Activated T-cell treated with anti-CD3 and anti-CD28 coated beads, Interleukin-2, amount 50 U/mL, for 72 hours (primary cell): ENCODE results near the gene SMURF1. TPM values are rescaled to one million over a fixed set of nuclear protein-coding genes. Genes with fewer than 3 reads are reported as not detected.

Source experiments
- total RNA-seq, 2 donors: library from RNA; stranded (reverse); gene quantifications; one replicate each; pipeline ENCODE4 v1.2.3, GENCODE V29; 2022

SMURF1 gene
- total RNA-seq, 2 donors from 2014 or later, result 15.9 to 18.8 TPM

Other genes with a start within 250 kb of the SMURF1 start
- under 1 TPM in 1 of 2 donors, not detected in 1; 0.14 TPM for gene KPNA7, start 64.0 kb upstream of the SMURF1 start, total RNA-seq
- gene MYH16, start 128.7 kb upstream of the SMURF1 start, total RNA-seq, result not detected
- 10 to 100 TPM; 62.3 to 69.8 TPM for gene ARPC1A, start 181.8 kb upstream of the SMURF1 start, total RNA-seq
- gene ARPC1B, start 230.6 kb upstream of the SMURF1 start, total RNA-seq, result 100 to 1,000 TPM; 202 to 208 TPM